ENCODE measurements around the gene MEST.

Gene MEST

GRCh38 chr7:130476297-130477150, 15.4 kb upstream of the MEST start:
- peaks cover 6% of the 10 kb centered on the region; the same call in 1 of the 2 replicates for H3K9me3 ChIP-seq (ENCODE audit: low read length)
- H3K4me2 ChIP-seq (ENCODE audit: low read length), result no peak overlapping the region
- H4K20me1 ChIP-seq (ENCODE audit: insufficient read depth, low read length), result no peaks in the 10 kb centered on the region
- H3K36me3 ChIP-seq (ENCODE audit: insufficient read depth, low read length), result no peaks in the 10 kb centered on the region; the same call in 1 of the 2 replicates
- H2AFZ ChIP-seq (ENCODE audit: low read length), result no peak overlapping the region
- no peak overlapping the region for H3K4me3 ChIP-seq (ENCODE audit: low read depth, low read length, poor library complexity, severe bottlenecking)
- no peaks in the 10 kb centered on the region for H3K9me2 ChIP-seq (ENCODE audit: low read depth, low read length)
- H3K4me1 ChIP-seq (ENCODE audit: insufficient read depth, low read length, severe bottlenecking), result peaks cover 10% of the 10 kb centered on the region
- no peak overlapping the region for H3K9ac ChIP-seq (ENCODE audit: low read length)
- no peak overlapping the region for H3K27ac ChIP-seq (ENCODE audit: low read depth, low read length, poor library complexity, severe bottlenecking)
- H3F3A ChIP-seq (ENCODE audit: insufficient read depth, low read length), result no peaks in the 10 kb centered on the region
- H3K27me3 ChIP-seq (ENCODE audit: insufficient read depth, low read length), result peaks cover 8% of the 10 kb centered on the region; the same call in 1 of the 2 replicates
- TF ChIP-seq EZH2 (IDR thresholded peaks at IDR 0.05; ENCODE audit: borderline replicate concordance, low read length), result no peak
- TF ChIP-seq CTCF (IDR thresholded peaks at IDR 0.05; ENCODE audit: low read length), result no peak
- H3K79me2 ChIP-seq (ENCODE audit: insufficient read depth, low read length), result no peaks in the 10 kb centered on the region

GRCh38 chr7:130478991-130479390, 12.9 kb upstream of the MEST start:
- Histone ChIP-seq H3K27me3 (ENCODE audit: insufficient read depth, low read length) (peaks cover 8% of the 10 kb centered on the region; the same call in 1 of the 2 replicates), H4K20me1 (ENCODE audit: insufficient read depth, low read length) (no peaks in the 10 kb centered on the region), H2AFZ (ENCODE audit: low read length) (no peak overlapping the region), H3K9me3 (ENCODE audit: low read length) (peaks cover 6% of the 10 kb centered on the region; the same call in 1 of the 2 replicates), H3K9me2 (ENCODE audit: low read depth, low read length) (no peaks in the 10 kb centered on the region), H3K79me2 (ENCODE audit: insufficient read depth, low read length) (no peaks in the 10 kb centered on the region), H3K9ac (ENCODE audit: low read length) (no peak overlapping the region), H3F3A (ENCODE audit: insufficient read depth, low read length) (no peaks in the 10 kb centered on the region), H3K4me1 (ENCODE audit: insufficient read depth, low read length, severe bottlenecking) (no peaks in the 10 kb centered on the region), H3K4me3 (ENCODE audit: low read depth, low read length, poor library complexity, severe bottlenecking) (no peak overlapping the region), H3K27ac (ENCODE audit: low read depth, low read length, poor library complexity, severe bottlenecking) (no peak overlapping the region), H3K36me3 (ENCODE audit: insufficient read depth, low read length) (no peaks in the 10 kb centered on the region; the same call in 1 of the 2 replicates), H3K4me2 (ENCODE audit: low read length) (no peak overlapping the region)
- TF ChIP-seq CTCF (IDR thresholded peaks at IDR 0.05; ENCODE audit: low read length), result no peak
- no peak for TF ChIP-seq EZH2 (IDR thresholded peaks at IDR 0.05; ENCODE audit: borderline replicate concordance, low read length)

GRCh38 chr7:130479716-130480400, 12.0 kb upstream of the MEST start:
- Histone ChIP-seq H3K4me3 (ENCODE audit: low read depth, low read length, poor library complexity, severe bottlenecking) (no peak overlapping the region), H3K36me3 (ENCODE audit: insufficient read depth, low read length) (no peaks in the 10 kb centered on the region; the same call in 1 of the 2 replicates), H3K27ac (ENCODE audit: low read depth, low read length, poor library complexity, severe bottlenecking) (no peak overlapping the region), H3F3A (ENCODE audit: insufficient read depth, low read length) (no peaks in the 10 kb centered on the region), H4K20me1 (ENCODE audit: insufficient read depth, low read length) (no peaks in the 10 kb centered on the region), H3K9me2 (ENCODE audit: low read depth, low read length) (no peaks in the 10 kb centered on the region), H3K79me2 (ENCODE audit: insufficient read depth, low read length) (no peaks in the 10 kb centered on the region), H3K27me3 (ENCODE audit: insufficient read depth, low read length) (peaks cover 8% of the 10 kb centered on the region; the same call in 1 of the 2 replicates), H2AFZ (ENCODE audit: low read length) (no peak overlapping the region), H3K4me2 (ENCODE audit: low read length) (no peak overlapping the region), H3K4me1 (ENCODE audit: insufficient read depth, low read length, severe bottlenecking) (no peaks in the 10 kb centered on the region), H3K9me3 (ENCODE audit: low read length) (peaks cover 6% of the 10 kb centered on the region; the same call in 1 of the 2 replicates), H3K9ac (ENCODE audit: low read length) (no peak overlapping the region)
- no peak for TF ChIP-seq EZH2 (IDR thresholded peaks at IDR 0.05; ENCODE audit: borderline replicate concordance, low read length)
- TF ChIP-seq CTCF (IDR thresholded peaks at IDR 0.05; ENCODE audit: low read length), result no peak
